Erythroblast (primary cell): Measurements from ENCODE around the gene BPIFB2.

ENCODE experiments used
- DNase-seq, 2 experiments: peaks; one replicate each; lab custom pipeline; 2025; lab: John Stamatoyannopoulos, UW
- GATA1 ChIP-seq: IDR thresholded peaks from 2 replicates; pipeline ENCODE4 v1.6.1; 2011; ENCODE audit warnings: low read depth, mild to moderate bottlenecking, control low read depth, low read length, moderate library complexity
- POLR2A ChIP-seq: IDR thresholded peaks from 2 replicates; pipeline ENCODE4 v1.6.1; 2011; ENCODE audit warnings: mild to moderate bottlenecking, low read length

Gene BPIFB2

GRCh38 chr20:33053291-33054106 is 46.0 kb downstream of the BPIFB2 start, which contains the start of gene BPIFB3:
BPIFB3 (plus strand) TSS chr20:33053903; CDS start chr20:33055436, 1,533 bp downstream.
- no peak for DNase-seq
- no peak for TF ChIP-seq POLR2A
- no peak for TF ChIP-seq GATA1

- no peak for TF ChIP-seq POLR2A
- no peak for TF ChIP-seq GATA1
- DNase-seq, result no peak
Measured at GRCh38 chr20:33054381-33054780, 46.9 kb downstream of the BPIFB2 start.

DNA sequence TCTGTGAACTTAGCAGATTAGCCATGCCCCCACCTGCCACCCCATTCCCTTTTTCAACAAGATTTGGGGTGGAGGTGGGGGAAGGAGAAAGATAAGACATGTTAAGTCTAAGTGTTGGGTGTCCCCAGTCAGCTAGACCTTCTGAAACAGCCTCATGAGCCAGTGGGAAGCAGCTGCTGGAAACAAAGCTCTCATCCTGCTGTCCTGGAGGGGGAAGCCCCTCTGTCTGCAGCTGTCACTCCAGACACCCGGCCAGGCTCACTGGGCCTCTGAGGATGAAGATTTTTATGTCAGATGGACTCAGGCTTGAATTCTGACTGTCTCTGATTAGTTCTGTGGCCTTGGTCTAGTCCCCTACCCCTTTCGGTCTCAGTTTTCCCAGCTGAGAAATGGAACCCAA is 47.3 kb downstream of the BPIFB2 start:
- no peak for DNase-seq
- no peak for TF ChIP-seq POLR2A
- TF ChIP-seq GATA1, result no peak

- DNase-seq, result no peak
- TF ChIP-seq GATA1 (no peak), POLR2A (no peak)
Measured at GRCh38 chr20:33059136-33059535, 51.6 kb downstream of the BPIFB2 start.

DNA sequence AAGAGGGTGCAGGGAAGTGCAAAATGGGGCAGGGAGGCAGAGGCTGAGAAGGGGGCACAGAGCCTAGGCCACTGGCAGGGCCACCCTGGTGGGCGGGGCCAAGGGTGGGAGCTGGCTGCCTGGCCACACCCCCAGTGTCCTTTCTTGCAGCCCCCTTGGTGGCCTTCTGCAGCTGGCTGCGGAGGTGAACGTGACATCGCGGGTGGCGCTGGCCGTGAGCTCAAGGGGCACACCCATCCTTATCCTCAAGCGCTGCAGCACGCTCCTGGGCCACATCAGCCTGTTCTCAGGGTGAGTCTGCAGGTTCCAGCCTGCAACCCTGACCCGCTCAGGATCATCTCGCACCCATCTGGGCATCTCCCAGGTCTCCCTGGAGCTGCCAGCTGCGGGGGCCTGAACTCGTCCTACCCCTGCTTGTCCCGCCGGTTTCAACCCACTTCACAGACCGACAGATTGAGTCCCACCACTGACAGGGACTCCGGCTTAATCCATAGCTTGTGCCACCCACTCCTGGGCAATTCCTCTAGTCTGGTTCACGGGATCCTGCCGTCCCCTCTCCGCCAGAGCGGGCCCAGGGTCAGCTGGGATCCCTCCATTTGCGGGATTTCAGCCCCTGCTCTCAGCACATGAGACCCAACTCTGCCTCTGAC is 52.4 kb downstream of the BPIFB2 start:
- TF ChIP-seq GATA1 (no peak), POLR2A (no peak)
- DNase-seq, result no peak

DNA sequence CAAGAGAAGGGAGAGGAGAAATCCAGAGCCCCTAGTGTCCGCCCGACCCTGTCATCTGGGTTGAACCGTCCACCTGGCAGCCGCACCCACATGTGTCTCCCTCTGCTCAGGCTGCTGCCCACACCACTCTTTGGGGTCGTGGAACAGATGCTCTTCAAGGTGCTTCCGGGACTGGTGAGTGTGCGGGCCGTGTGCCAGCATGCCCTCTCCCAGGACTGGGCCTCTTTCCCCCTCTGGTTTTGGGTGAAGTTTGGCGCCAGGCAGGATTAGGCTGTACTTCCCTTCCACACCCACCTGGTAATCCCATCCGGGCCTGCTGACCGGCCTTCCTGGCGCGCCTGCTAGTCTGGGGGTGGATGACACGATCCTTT is 54.1 kb downstream of the BPIFB2 start:
- TF ChIP-seq GATA1 (no peak), POLR2A (no peak)
- DNase-seq, result no peak

GRCh38 chr20:33062105-33062824 is 54.8 kb downstream of the BPIFB2 start:
- TF ChIP-seq POLR2A (no peak), GATA1 (no peak)
- no peak for DNase-seq

GRCh38 chr20:33062825-33063149 is 55.3 kb downstream of the BPIFB2 start:
- no peak for DNase-seq

DNA sequence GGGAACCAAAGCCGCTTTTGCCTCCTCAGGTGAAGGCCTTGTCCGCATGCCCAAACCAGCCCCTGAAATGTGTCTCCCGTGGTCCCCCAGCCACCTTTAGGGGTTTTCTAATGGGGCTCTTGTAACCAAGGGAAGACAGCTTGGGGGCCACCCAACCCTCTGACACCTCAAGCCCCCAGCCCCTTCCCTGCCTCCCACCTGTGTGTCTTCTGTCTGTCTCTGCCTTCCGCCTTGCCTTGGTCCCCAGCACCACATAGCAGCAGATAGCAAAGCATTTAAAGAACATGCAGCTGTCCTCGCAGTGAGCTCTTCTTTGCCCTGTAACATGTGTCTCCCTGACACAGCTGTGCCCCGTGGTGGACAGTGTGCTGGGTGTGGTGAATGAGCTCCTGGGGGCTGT is 55.8 kb downstream of the BPIFB2 start:
- no peak for TF ChIP-seq GATA1
- no peak for TF ChIP-seq POLR2A
- no peak for DNase-seq

More at GRCh38 chr20:33062825-33063149, 55.3 kb downstream of the BPIFB2 start:
- no peak for TF ChIP-seq POLR2A
- TF ChIP-seq GATA1, result no peak

DNA sequence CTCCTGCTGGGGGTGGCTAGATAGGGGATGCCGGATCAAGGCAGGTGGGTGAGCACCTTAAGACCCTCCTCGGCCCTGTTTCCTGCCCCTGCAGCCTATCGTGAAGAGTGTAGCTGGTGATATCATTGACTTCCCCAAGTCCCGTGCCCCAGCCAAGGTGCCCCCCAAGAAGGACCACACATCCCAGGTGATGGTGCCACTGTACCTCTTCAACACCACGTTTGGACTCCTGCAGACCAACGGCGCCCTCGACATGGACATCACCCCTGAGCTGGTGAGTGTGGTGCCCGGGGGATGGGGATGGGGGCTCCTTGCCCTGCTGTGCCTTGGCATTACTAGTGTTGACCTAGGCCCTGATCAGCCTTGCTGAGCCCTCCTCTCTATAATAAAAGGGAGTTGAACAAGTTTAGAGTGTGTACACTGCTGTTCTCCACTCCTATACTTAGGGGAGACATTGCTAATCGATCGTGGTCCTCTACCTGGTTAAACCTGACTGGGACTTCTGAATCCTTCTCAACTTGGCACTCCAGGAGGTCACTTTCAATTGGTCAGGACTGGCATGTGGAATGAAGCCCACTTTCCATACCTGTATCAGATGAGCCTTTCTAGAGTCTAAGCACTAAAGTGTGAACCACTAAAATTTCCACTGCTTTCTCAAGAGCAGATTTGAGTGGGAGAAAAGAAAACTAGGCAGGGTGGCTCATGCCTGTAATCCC is 57.2 kb downstream of the BPIFB2 start:
- TF ChIP-seq POLR2A (no peak), GATA1 (no peak)

GRCh38 chr20:33065785-33066184 is 58.3 kb downstream of the BPIFB2 start:
- DNase-seq, result no peak
- TF ChIP-seq POLR2A, result no peak
- TF ChIP-seq GATA1, result no peak

More for the DNA sequence above, 57.2 kb downstream of the BPIFB2 start:
- no peak for DNase-seq

DNA sequence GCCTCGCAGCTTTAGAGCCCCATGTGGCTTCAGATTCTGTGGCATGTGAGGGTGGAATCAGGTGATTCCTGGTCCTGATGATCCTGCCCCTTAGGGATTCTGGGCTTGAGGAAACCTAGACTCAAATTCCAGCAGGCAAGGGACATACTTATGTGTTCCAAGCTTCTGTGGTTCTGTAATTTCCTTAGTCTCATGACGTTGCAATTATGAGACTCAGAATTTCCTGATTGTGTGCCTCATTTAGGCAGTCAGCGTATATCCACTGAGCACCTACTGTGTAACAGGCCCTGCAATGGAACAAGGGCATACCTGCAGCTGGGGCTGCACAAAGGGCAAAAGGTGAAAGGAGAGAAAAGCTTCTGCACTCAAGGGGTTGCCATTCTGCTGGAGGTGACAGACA is 60.3 kb downstream of the BPIFB2 start:
- no peak for DNase-seq
- no peak for TF ChIP-seq GATA1
- no peak for TF ChIP-seq POLR2A

GRCh38 chr20:33068251-33068939 is 60.9 kb downstream of the BPIFB2 start:
- no peak for DNase-seq
- TF ChIP-seq GATA1 (no peak), POLR2A (no peak)

- DNase-seq, result no peak
- TF ChIP-seq GATA1 (no peak), POLR2A (no peak)
Measured at GRCh38 chr20:33069673-33070072, 62.2 kb downstream of the BPIFB2 start.
